HepG2 (cell line): ENCODE data around the gene MAP3K20. TPM values are rescaled to one million over a fixed set of nuclear protein-coding genes. Genes with fewer than 3 reads are reported as not detected.

Experiments
- ATAC-seq: fragments of 200-7000 bp; cut with Tn5 transposase; 3 replicates; pipeline ENCODE4 v1.9.1; 2020; ENCODE audit warnings: mild to moderate bottlenecking, moderate library complexity
- BruUV-seq: library from RNA; stranded (reverse); fragments of 400-500 nt; replicated peaks from 2 replicates; lab custom pipeline; 2021; lab: Mats Ljungman, UMichigan
- CTCF ChIA-PET: fragments of 300-600 bp; formaldehyde crosslinking; extraction: SDS; loops from one replicate; lab custom pipeline; 2021; ENCODE audit warnings: low total read pairs, inconsistent platforms, low intra/inter-chr PET ratio; lab: Yijun Ruan, JAX
- POLR2A ChIA-PET: fragments of 350-600 bp; sonication (Branson Sonifier 250); formaldehyde crosslinking; loops from one replicate; lab custom pipeline; 2020; ENCODE audit warnings: antibody characterized with exemption, inconsistent platforms; lab: Yijun Ruan, JAX
- DNase-seq: peaks from one replicate; pipeline ENCODE4 v3.0.0-alpha.2; 2015; ENCODE audit warnings: low spot score
- FAIRE-seq: peaks from 3 replicates; lab custom pipeline; 2011; peaks lifted over from hg19 to GRCh38; lab: Jason Lieb, UNC
- H2AFZ ChIP-seq: one replicate; pipeline ENCODE4 v1.6.1; 2011; ENCODE audit warnings: low read length, inconsistent platforms
- H3K27ac ChIP-seq: fragments of 300-600 bp; 3 replicates; pipeline ENCODE4 v1.8.0; 2011; ENCODE audit warnings: mixed run types, mild to moderate bottlenecking, mixed read lengths, low read length, inconsistent platforms; ENCODE audit not compliant: insufficient read depth; ENCODE audit errors: extremely low read length
- H3K27me3 ChIP-seq, 2 experiments: fragments of 200-600 bp in 1 of 2; 2 replicates in 1 of 2; 3 replicates in 1 of 2; pipeline versions ENCODE4 v1.6.0 to v1.8.0; 2011; ENCODE audit warnings: low read length in 2 of 2, mild to moderate bottlenecking in 2 of 2, moderate library complexity in 2 of 2, inconsistent platforms in 1 of 2; ENCODE audit not compliant: insufficient read depth in 2 of 2, control insufficient read depth in 1 of 2
- H3K36me3 ChIP-seq, 2 experiments: fragments of 200-600 bp in 1 of 2; replicated peaks in 1 of 2; 2 replicates in 1 of 2; 3 replicates in 1 of 2; pipeline versions ENCODE4 v1.5.1 to v1.8.0; 2011; ENCODE audit warnings: low read length in 2 of 2, inconsistent platforms in 1 of 2; ENCODE audit not compliant: insufficient read depth in 2 of 2, control insufficient read depth in 1 of 2
- H3K4me1 ChIP-seq: 2 replicates; pipeline ENCODE4 v1.5.1; 2012; ENCODE audit warnings: low read length, inconsistent platforms; ENCODE audit not compliant: insufficient read depth
- H3K4me2 ChIP-seq: 2 replicates; pipeline ENCODE4 v1.6.0; 2011; ENCODE audit warnings: low read depth, low read length, inconsistent platforms
- H3K4me3 ChIP-seq, 3 experiments: fragments of 200-600 bp in 1 of 3; sonication (generic), shearing (Covaris generic) in 1 of 3; replicated peaks in 1 of 3; 2 replicates each; pipeline ENCODE4 v1.5.1; 2011 to 2016; ENCODE audit warnings: low read length in 3 of 3, inconsistent platforms in 2 of 3, low read depth in 2 of 3, mild to moderate bottlenecking in 2 of 3, control low read depth in 1 of 3, mixed read lengths in 1 of 3; ENCODE audit not compliant: insufficient read depth in 1 of 3
- H3K79me2 ChIP-seq: one replicate; pipeline ENCODE4 v1.6.1; 2011; ENCODE audit warnings: low read length, inconsistent platforms; ENCODE audit not compliant: insufficient read depth
- H3K9ac ChIP-seq: 2 replicates; pipeline ENCODE4 v1.6.0; 2011; ENCODE audit warnings: mild to moderate bottlenecking, low read depth, low read length, inconsistent platforms; ENCODE audit not compliant: insufficient read depth
- H3K9me3 ChIP-seq: 2 replicates; pipeline ENCODE4 v1.5.1; 2012; ENCODE audit warnings: mild to moderate bottlenecking, low read length
- H4K20me1 ChIP-seq: 2 replicates; pipeline ENCODE4 v1.6.0; 2011; ENCODE audit warnings: inconsistent platforms, mild to moderate bottlenecking, low read length, moderate library complexity; ENCODE audit not compliant: insufficient read depth
- BHLHE40 ChIP-seq: IDR thresholded peaks from 2 replicates; pipeline ENCODE4 v1.6.1; 2011; ENCODE audit warnings: low read length, improper control_type of control experiment
- CENPT ChIP-seq: sonication (generic); formaldehyde crosslinking; IDR thresholded peaks from 2 replicates; pipeline ENCODE4 v1.8.0; 2022; ENCODE audit warnings: low read depth, mild to moderate bottlenecking, moderate library complexity, missing genetic modification reagents
- DNMT3B ChIP-seq: conservative IDR thresholded peaks from 2 replicates; pipeline ENCODE4 v1.6.1; 2016; ENCODE audit warnings: missing biosample characterization, control low read depth
- EP300 ChIP-seq, 3 experiments: sonication (generic) in 1 of 3; formaldehyde crosslinking in 1 of 3; IDR thresholded peaks; 2 replicates each; pipeline versions ENCODE4 v1.5.1 to v1.6.1; 2011 to 2020; ENCODE audit warnings: low read depth in 2 of 3, low read length in 2 of 3, borderline replicate concordance in 1 of 3, improper control_type of control experiment in 1 of 3, mild to moderate bottlenecking in 1 of 3, missing genetic modification reagents in 1 of 3, moderate library complexity in 1 of 3
- JUNB ChIP-seq: sonication (generic); formaldehyde crosslinking; IDR thresholded peaks from 2 replicates; pipeline ENCODE4 v1.8.0; 2022; ENCODE audit warnings: missing genetic modification reagents, mild to moderate bottlenecking, borderline replicate concordance
- SMAD3 ChIP-seq: sonication (generic); formaldehyde crosslinking; IDR thresholded peaks from 2 replicates; pipeline ENCODE4 v1.4.0; 2020; ENCODE audit warnings: missing genetic modification reagents
- SSRP1 ChIP-seq: IDR thresholded peaks from 2 replicates; pipeline ENCODE4 v1.6.1; 2016; ENCODE audit warnings: control low read depth
- THAP11 ChIP-seq: IDR thresholded peaks from 2 replicates; pipeline ENCODE4 v1.6.1; 2016; ENCODE audit warnings: missing biosample characterization, missing genetic modification reagents
- ZBTB44 ChIP-seq: sonication (generic); formaldehyde crosslinking; IDR thresholded peaks from 2 replicates; pipeline ENCODE4 v1.4.0; 2020; ENCODE audit warnings: missing genetic modification reagents
- ZNF33B ChIP-seq: sonication (generic); formaldehyde crosslinking; IDR thresholded peaks from 2 replicates; pipeline ENCODE4 v1.5.1; 2020; ENCODE audit warnings: mild to moderate bottlenecking, missing genetic modification reagents
- ZNF530 ChIP-seq: sonication (generic); formaldehyde crosslinking; IDR thresholded peaks from 2 replicates; pipeline ENCODE4 v1.5.0; 2020; ENCODE audit warnings: low read depth, mild to moderate bottlenecking, missing genetic modification reagents
- ZNF788 ChIP-seq: sonication (generic); formaldehyde crosslinking; IDR thresholded peaks from 2 replicates; pipeline ENCODE4 v1.5.0; 2020; ENCODE audit warnings: mild to moderate bottlenecking, missing genetic modification reagents, borderline replicate concordance
- WGBS: methylation state at CpG from one replicate; pipeline ENCODE4 v1.1.6; 2017; ENCODE audit warnings: low lambda C conversion rate; 5-methylcytosine and 5-hydroxymethylcytosine counted together
- in situ Hi-C: cut with HindIII; loops from 2 replicates; pipeline ENCODE4 v1.10.0; 2017; ENCODE audit warnings: low pct_unique_long_range_greater_than_20kb; ENCODE audit not compliant: extremely low pct_ligation_motif_present
- intact Hi-C: fragments of 100-400 bp; cut with micrococcal nuclease; formaldehyde crosslinking; loops from one replicate; pipeline ENCODE4 v1.10.0; 2022; ENCODE audit not compliant: unreplicated experiment
- polyA plus RNA-seq, 8 experiments: library from polyadenylated mRNA; depleted of rRNA in 3 of 8; stranded (reverse) in 7 of 8; unstranded in 1 of 8; fragments of >200 nt; fragmentation: Illumina TruSeq in 4 of 8; extraction: Trizol in 4 of 8; gene quantifications; 2 replicates each; pipeline versions ENCODE4 v1.2.1 to v1.2.3, GENCODE V29; 2011 to 2016; ENCODE audit warnings: low read depth in 4 of 8, missing spikeins in 1 of 8, mixed read lengths in 1 of 8; ENCODE audit not compliant: insufficient read depth in 1 of 8
- total RNA-seq, 5 experiments: library from RNA; depleted of rRNA; stranded (reverse); fragments of >200 nt; fragmentation: Illumina TruSeq; extraction: Trizol; gene quantifications; 2 replicates each; pipeline ENCODE4 v1.2.3, GENCODE V29; 2016; ENCODE audit warnings: low read depth in 1 of 5
- TF ChIP-seq, protein P1 (sequence below): sonication (generic); formaldehyde crosslinking; conservative IDR thresholded peaks from 2 replicates; pipeline ENCODE4 v1.4.0; 2020; ENCODE audit warnings: missing genetic modification reagents

The MAP3K20 gene
- total and polyA plus RNA-seq, 2 of the 13 experiments (the other 11 are each of a cell fraction or from before 2014, with no cell fraction given) = 5.2 to 13.5 TPM

DNA sequence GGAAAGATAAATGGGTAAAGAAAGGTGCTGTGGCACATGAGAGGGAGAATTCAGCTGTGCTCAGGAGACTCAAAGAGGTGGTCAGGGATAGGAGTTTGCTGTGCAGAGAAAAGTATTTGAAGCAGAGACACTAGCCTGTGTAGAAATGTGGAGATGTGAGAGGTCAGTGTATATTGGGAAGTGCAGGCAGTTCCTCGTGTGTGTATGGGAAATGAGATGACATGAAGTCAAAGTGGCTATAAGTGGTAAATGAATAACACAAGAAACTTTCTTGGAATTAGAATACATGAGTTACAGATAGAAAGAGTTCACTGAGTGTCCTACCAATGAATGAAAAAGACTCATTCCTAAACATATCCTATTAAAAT, 11.6 kb downstream of the MAP3K20 start:
- Histone ChIP-seq H3K79me2 (peaks cover 3% of the 10 kb centered on the region), H3K4me3 (no peak overlapping the region), H3K9ac (no peak overlapping the region), H3K4me1 (peaks cover 13% of the 10 kb centered on the region), H2AFZ (no peak overlapping the region), H3K27me3 (no peaks in the 10 kb centered on the region), H3K4me2 (no peak overlapping the region), H3K9me3 (no peaks in the 10 kb centered on the region), H3K27ac (no peak overlapping the region), H4K20me1 (no peaks in the 10 kb centered on the region), H3K36me3 (peaks cover 0 to 13% of the 10 kb centered on the region in 2 experiments; a peak in 3 of 5 replicates)
- in situ Hi-C loops (no loop called here), intact Hi-C loops (no loop called here)
- ChIA-PET CTCF (no interaction called here), POLR2A (no interaction called here)
- ATAC-seq = no peak
- DNase-seq = no peak
- 91% methylated on average over 1 of the region's 1 CpG for WGBS
- BruUV-seq = no TSS peak
- TF ChIP-seq ZNF33B (CRISPR knock-in tag) (no peak), SSRP1 (CRISPR knock-in tag) (no peak), ZBTB44 (CRISPR knock-in tag) (no peak), DNMT3B (no peak), BHLHE40 (no peak), ZNF530 (CRISPR knock-in tag) (no peak), CENPT (no peak), EP300 (IDR thresholded peaks at IDR 0.05; ENCODE audit: low read depth in 2 of 2, low read length in 2 of 2) (no peak), EP300 (CRISPR knock-in tag; IDR thresholded peaks at IDR 0.05; ENCODE audit: borderline replicate concordance) (no peak), SMAD3 (CRISPR knock-in tag) (no peak), JUNB (CRISPR knock-in tag) (no peak), THAP11 (no peak), ZNF788 (CRISPR knock-in tag) (no peak)
- TF ChIP-seq, protein P1, sequence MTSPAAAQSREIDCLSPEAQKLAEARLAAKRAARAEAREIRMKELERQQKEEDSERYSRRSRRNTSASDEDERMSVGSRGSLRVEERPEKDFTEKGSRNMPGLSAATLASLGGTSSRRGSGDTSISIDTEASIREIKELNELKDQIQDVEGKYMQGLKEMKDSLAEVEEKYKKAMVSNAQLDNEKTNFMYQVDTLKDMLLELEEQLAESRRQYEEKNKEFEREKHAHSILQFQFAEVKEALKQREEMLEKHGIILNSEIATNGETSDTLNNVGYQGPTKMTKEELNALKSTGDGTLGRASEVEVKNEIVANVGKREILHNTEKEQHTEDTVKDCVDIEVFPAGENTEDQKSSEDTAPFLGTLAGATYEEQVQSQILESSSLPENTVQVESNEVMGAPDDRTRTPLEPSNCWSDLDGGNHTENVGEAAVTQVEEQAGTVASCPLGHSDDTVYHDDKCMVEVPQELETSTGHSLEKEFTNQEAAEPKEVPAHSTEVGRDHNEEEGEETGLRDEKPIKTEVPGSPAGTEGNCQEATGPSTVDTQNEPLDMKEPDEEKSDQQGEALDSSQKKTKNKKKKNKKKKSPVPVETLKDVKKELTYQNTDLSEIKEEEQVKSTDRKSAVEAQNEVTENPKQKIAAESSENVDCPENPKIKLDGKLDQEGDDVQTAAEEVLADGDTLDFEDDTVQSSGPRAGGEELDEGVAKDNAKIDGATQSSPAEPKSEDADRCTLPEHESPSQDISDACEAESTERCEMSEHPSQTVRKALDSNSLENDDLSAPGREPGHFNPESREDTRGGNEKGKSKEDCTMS (CRISPR knock-in tag) = no peak
- FAIRE-seq = no peak
